NT2/D1 (cell line): Measurements from ENCODE around the gene RDH13.

Experiments used
- DNase-seq: peaks from one replicate; pipeline ENCODE4 v3.0.0-alpha.2; 2011; ENCODE audit warnings: low read depth, low spot score
- H3K27me3 ChIP-seq: 2 replicates; pipeline ENCODE4 v1.6.0; 2011; ENCODE audit warnings: mild to moderate bottlenecking; ENCODE audit not compliant: insufficient read length, insufficient read depth
- H3K36me3 ChIP-seq: 2 replicates; pipeline ENCODE4 v1.6.1; 2011; ENCODE audit warnings: mild to moderate bottlenecking, low read length, mixed read lengths; ENCODE audit not compliant: insufficient read depth, insufficient read length
- H3K4me1 ChIP-seq: 2 replicates; pipeline ENCODE4 v1.5.1; 2011; ENCODE audit not compliant: insufficient read depth, insufficient read length
- H3K4me3 ChIP-seq: 2 replicates; pipeline ENCODE4 v1.5.1; 2011; ENCODE audit warnings: low read depth; ENCODE audit not compliant: insufficient read length
- H3K9ac ChIP-seq: 2 replicates; pipeline ENCODE4 v1.6.0; 2011; ENCODE audit warnings: low read depth; ENCODE audit not compliant: insufficient read length
- H3K9me3 ChIP-seq: 2 replicates; pipeline ENCODE4 v1.5.1; 2011; ENCODE audit warnings: mild to moderate bottlenecking, low read length; ENCODE audit not compliant: insufficient read depth
- SUZ12 ChIP-seq: IDR thresholded peaks from 2 replicates; pipeline ENCODE4 v1.6.1; 2011; ENCODE audit not compliant: insufficient read length, insufficient read depth; ENCODE audit errors: extremely low read depth
- YY1 ChIP-seq: IDR thresholded peaks from 2 replicates; pipeline ENCODE4 v1.6.1; 2011; ENCODE audit not compliant: insufficient read length, insufficient read depth
- ZNF274 ChIP-seq: IDR thresholded peaks from 2 replicates; pipeline ENCODE4 v1.6.1; 2011; ENCODE audit warnings: mild to moderate bottlenecking, low read depth, low read length

RDH13 gene

GRCh38 chr19:55079400-55080038 is 16.6 kb upstream of the RDH13 start:
- H3K36me3 ChIP-seq, result no peaks in the 10 kb centered on the region
- H3K9me3 ChIP-seq, result no peaks in the 10 kb centered on the region
- H3K4me3 ChIP-seq, result no peak overlapping the region
- TF ChIP-seq SUZ12, result no peak
- TF ChIP-seq YY1, result no peak
- no peak for TF ChIP-seq ZNF274
- H3K27me3 ChIP-seq, result peaks cover 36% of the 10 kb centered on the region
- no peak for DNase-seq
- peaks cover 2% of the 10 kb centered on the region for H3K4me1 ChIP-seq
- no peak overlapping the region for H3K9ac ChIP-seq

- no peak for DNase-seq
- Histone ChIP-seq H3K4me1 (no peaks in the 10 kb centered on the region), H3K9ac (no peak overlapping the region), H3K36me3 (no peaks in the 10 kb centered on the region), H3K27me3 (peaks cover 35% of the 10 kb centered on the region), H3K4me3 (no peak overlapping the region), H3K9me3 (no peaks in the 10 kb centered on the region)
- TF ChIP-seq YY1, result no peak
- no peak for TF ChIP-seq ZNF274
- no peak for TF ChIP-seq SUZ12
Measured at GRCh38 chr19:55078996-55079395, 16.0 kb upstream of the RDH13 start.

GRCh38 chr19:55077106-55077505 is 14.2 kb upstream of the RDH13 start:
- Histone ChIP-seq H3K27me3 (peaks cover 52% of the 10 kb centered on the region), H3K9me3 (no peaks in the 10 kb centered on the region), H3K36me3 (no peaks in the 10 kb centered on the region), H3K4me3 (no peak overlapping the region), H3K9ac (no peak overlapping the region), H3K4me1 (no peaks in the 10 kb centered on the region)
- DNase-seq, result no peak
- no peak for TF ChIP-seq SUZ12
- TF ChIP-seq YY1, result no peak
- TF ChIP-seq ZNF274, result no peak

- TF ChIP-seq SUZ12 (no peak), ZNF274 (no peak), YY1 (no peak)
- Histone ChIP-seq H3K27me3 (peaks cover 60% of the 10 kb centered on the region), H3K4me3 (no peak overlapping the region)
Measured at GRCh38 chr19:55076321-55076720, 13.4 kb upstream of the RDH13 start.

GRCh38 chr19:55075371-55075998 is 12.5 kb upstream of the RDH13 start, which contains the start of gene EPS8L1:
Gene EPS8L1, plus strand, starts transcription at chr19:55075869. Its CDS starts 576 bp downstream, at chr19:55076445.
- no peaks in the 10 kb centered on the region for H3K36me3 ChIP-seq
- peaks cover 65% of the 10 kb centered on the region for H3K27me3 ChIP-seq
- TF ChIP-seq SUZ12 (no peak), ZNF274 (no peak), YY1 (no peak)
- DNase-seq, result no peak
- H3K9ac ChIP-seq, result no peak within 1 kb of the TSS
- no peak within 1 kb of the TSS for H3K4me3 ChIP-seq
- no peaks in the 10 kb centered on the region for H3K9me3 ChIP-seq
- peaks cover 3% of the 10 kb centered on the region for H3K4me1 ChIP-seq

More at GRCh38 chr19:55076321-55076720, 13.4 kb upstream of the RDH13 start:
- H3K4me1 ChIP-seq, result peaks cover 3% of the 10 kb centered on the region
- no peaks in the 10 kb centered on the region for H3K9me3 ChIP-seq
- H3K36me3 ChIP-seq, result no peaks in the 10 kb centered on the region
- no peak for DNase-seq
- H3K9ac ChIP-seq, result no peak overlapping the region

GRCh38 chr19:55071913-55072312 is 9.0 kb upstream of the RDH13 start:
- peak overlapping the region; percentile 21 for H3K9ac ChIP-seq
- no peaks in the 10 kb centered on the region for H3K9me3 ChIP-seq
- H3K27me3 ChIP-seq, result peaks cover 77% of the 10 kb centered on the region
- TF ChIP-seq YY1 (no peak), SUZ12 (no peak), ZNF274 (no peak)
- no peak overlapping the region for H3K4me3 ChIP-seq
- peaks cover 3% of the 10 kb centered on the region for H3K4me1 ChIP-seq
- no peaks in the 10 kb centered on the region for H3K36me3 ChIP-seq
- no peak for DNase-seq

GRCh38 chr19:55071129-55071502 is 8.2 kb upstream of the RDH13 start:
- Histone ChIP-seq H3K27me3 (peaks cover 79% of the 10 kb centered on the region), H3K4me3 (no peak overlapping the region), H3K4me1 (peaks cover 3% of the 10 kb centered on the region), H3K9ac (no peak overlapping the region), H3K9me3 (no peaks in the 10 kb centered on the region), H3K36me3 (no peaks in the 10 kb centered on the region)
- no peak for DNase-seq
- TF ChIP-seq ZNF274, result no peak
- TF ChIP-seq SUZ12, result no peak
- TF ChIP-seq YY1, result no peak
